AG09319 (cell line): ENCODE measurements around the gene MTMR4.

Experiments
- DNase-seq: peaks from one replicate; pipeline ENCODE4 v3.0.0-alpha.2; 2010; ENCODE audit warnings: low read depth; ENCODE audit errors: extremely low read depth
- TF ChIP-seq, protein P1 (sequence below): IDR thresholded peaks from 2 replicates; pipeline ENCODE4 v1.5.1; 2011; ENCODE audit warnings: low read depth, mild to moderate bottlenecking, inconsistent platforms, low read length, moderate library complexity

The MTMR4 gene

GRCh38 chr17:58531661-58532554 is 17.5 kb upstream of the MTMR4 start:
- TF ChIP-seq, protein P1, sequence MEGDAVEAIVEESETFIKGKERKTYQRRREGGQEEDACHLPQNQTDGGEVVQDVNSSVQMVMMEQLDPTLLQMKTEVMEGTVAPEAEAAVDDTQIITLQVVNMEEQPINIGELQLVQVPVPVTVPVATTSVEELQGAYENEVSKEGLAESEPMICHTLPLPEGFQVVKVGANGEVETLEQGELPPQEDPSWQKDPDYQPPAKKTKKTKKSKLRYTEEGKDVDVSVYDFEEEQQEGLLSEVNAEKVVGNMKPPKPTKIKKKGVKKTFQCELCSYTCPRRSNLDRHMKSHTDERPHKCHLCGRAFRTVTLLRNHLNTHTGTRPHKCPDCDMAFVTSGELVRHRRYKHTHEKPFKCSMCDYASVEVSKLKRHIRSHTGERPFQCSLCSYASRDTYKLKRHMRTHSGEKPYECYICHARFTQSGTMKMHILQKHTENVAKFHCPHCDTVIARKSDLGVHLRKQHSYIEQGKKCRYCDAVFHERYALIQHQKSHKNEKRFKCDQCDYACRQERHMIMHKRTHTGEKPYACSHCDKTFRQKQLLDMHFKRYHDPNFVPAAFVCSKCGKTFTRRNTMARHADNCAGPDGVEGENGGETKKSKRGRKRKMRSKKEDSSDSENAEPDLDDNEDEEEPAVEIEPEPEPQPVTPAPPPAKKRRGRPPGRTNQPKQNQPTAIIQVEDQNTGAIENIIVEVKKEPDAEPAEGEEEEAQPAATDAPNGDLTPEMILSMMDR: no peak
- no peak for DNase-seq

DNA sequence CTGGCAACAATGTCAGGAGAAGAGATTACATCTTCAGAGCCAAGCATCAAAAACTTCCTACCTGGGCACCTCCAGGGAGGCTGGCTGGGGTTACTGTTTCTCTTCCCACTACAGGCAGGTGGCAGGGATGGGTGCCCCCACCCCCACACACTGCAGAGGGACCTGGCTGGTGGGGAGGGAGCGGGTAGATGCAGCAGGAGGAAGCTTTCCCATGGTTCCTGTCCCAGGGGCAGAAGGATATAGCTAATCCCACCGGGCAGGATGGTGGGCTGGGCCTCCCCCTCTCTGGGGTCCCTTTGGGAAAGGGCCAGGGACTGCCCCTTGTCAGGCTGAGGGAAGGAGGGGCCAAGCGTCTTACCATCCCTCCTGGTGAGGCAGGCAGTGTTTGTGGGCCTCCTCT is 16.7 kb upstream of the MTMR4 start:
- TF ChIP-seq, protein P1: no peak
- no peak for DNase-seq

- DNase-seq: no peak
- TF ChIP-seq, protein P1: no peak
Measured at GRCh38 chr17:58530655-58531054, 16.2 kb upstream of the MTMR4 start.

DNA sequence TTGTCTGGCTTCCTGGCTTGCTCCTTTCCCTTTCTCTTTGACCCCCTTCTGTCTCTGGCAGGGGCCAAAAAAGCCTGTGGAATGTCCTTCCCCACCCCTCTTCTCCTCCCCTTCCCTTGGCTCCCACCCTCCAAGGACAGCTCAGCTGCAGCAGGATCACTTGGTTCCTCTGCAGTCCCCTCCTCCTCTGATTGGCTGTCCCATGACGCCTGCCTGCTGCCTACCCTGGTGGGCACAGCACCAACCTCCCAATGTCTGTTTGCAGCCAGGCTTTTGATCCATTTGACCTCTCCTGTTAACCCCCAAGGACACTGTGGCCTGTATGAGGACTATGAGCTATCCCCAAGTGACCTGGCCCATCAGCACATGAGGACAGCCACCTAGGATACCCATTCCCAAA is 14.8 kb upstream of the MTMR4 start:
- no peak for DNase-seq
- TF ChIP-seq, protein P1: no peak

- TF ChIP-seq, protein P1: no peak
- DNase-seq: no peak
Measured at GRCh38 chr17:58528443-58528842, 14.0 kb upstream of the MTMR4 start.

- TF ChIP-seq, protein P1: no peak
- DNase-seq: no peak
Measured at GRCh38 chr17:58527949-58528348, 13.5 kb upstream of the MTMR4 start.

- TF ChIP-seq, protein P1: no peak; the same call in none of the 2 replicates
- no peak for DNase-seq
Measured at GRCh38 chr17:58527306-58527705, 12.9 kb upstream of the MTMR4 start.
